Breast epithelium (tissue), 3 donors: Measurements from ENCODE around the gene SERINC2.
"Not testable (repeated sequence)": the region's sequence is repeated elsewhere in the genome, so short reads cannot be mapped to it uniquely, and the experiment has no call there.

Experiments used
- CTCF ChIP-seq, 3 donors: fragments of 450-650 bp; IDR thresholded peaks; one replicate each; pipeline ENCODE4 v1.5.1; 2016 to 2017; ENCODE audit warnings: antibody characterized with exemption in 3 of 3, mild to moderate bottlenecking in 3 of 3, moderate library complexity in 3 of 3
- POLR2A ChIP-seq: fragments of 450-650 bp; IDR thresholded peaks from one replicate; pipeline ENCODE4 v1.6.1; 2016; ENCODE audit warnings: antibody characterized with exemption, mild to moderate bottlenecking, moderate library complexity
- POLR2AphosphoS5 ChIP-seq, 3 donors: sonication (generic); formaldehyde crosslinking; IDR thresholded peaks; one replicate each; pipeline ENCODE4 v1.6.1; 2017; ENCODE audit warnings: antibody characterized with exemption in 3 of 3

GRCh38 chr1:31471452-31472313, 58.7 kb downstream of the SERINC2 start:
- not testable (repeated sequence) for TF ChIP-seq POLR2A; CTCF (IDR thresholded peaks at IDR 0.05)
- TF ChIP-seq POLR2AphosphoS5 (IDR thresholded peaks at IDR 0.05): peak in 1 of 3 donors; percentile 62
